WTC11 (cell line): ENCODE measurements around the gene PPP6R1. TPM values are rescaled to one million over a fixed set of nuclear protein-coding genes. Genes with fewer than 3 reads are reported as not detected.
A peak's percentile ranks its signal among the peaks of the same experiment; 100 is the strongest.

ENCODE experiments used
- ATAC-seq: fragments of 200-7000 bp; cut with Tn5 transposase; 2 replicates; pipeline ENCODE4 v1.10.0; 2021; ENCODE audit warnings: mild to moderate bottlenecking, moderate library complexity
- CTCF ChIA-PET: fragments of 300-600 bp; sonication (Branson Sonifier 250); formaldehyde crosslinking; loops from one replicate; lab custom pipeline; 2021; ENCODE audit warnings: antibody characterized with exemption; lab: Charles Lee
- POLR2A ChIA-PET: fragments of 350-600 bp; sonication (Branson Sonifier 250); formaldehyde crosslinking; loops from one replicate; lab custom pipeline; 2021; ENCODE audit warnings: antibody characterized with exemption; lab: Charles Lee
- DNase-seq: peaks from one replicate; pipeline ENCODE4 v3.0.0; 2021; ENCODE audit warnings: low spot score
- H3K27ac Mint-ChIP-seq: 2 replicates; pipeline ENCODE4 v1.8.0; 2021; ENCODE audit warnings: mixed read lengths
- H3K27me3 Mint-ChIP-seq: 2 replicates; pipeline ENCODE4 v1.8.0; 2021; ENCODE audit warnings: low read depth, mild to moderate bottlenecking, moderate library complexity, mixed read lengths
- H3K36me3 Mint-ChIP-seq: 2 replicates; pipeline ENCODE4 v1.8.0; 2021; ENCODE audit warnings: mixed read lengths
- H3K4me1 Mint-ChIP-seq: 2 replicates; pipeline ENCODE4 v1.8.0; 2022; ENCODE audit warnings: mixed read lengths
- H3K4me3 Mint-ChIP-seq: 2 replicates; pipeline ENCODE4 v1.8.0; 2021; ENCODE audit warnings: mild to moderate bottlenecking, moderate library complexity, mixed read lengths
- H3K9me3 Mint-ChIP-seq: 2 replicates; pipeline ENCODE4 v1.8.0; 2021; ENCODE audit warnings: mixed read lengths
- AR ChIP-seq: fragments of 250-450 bp; sonication (Bioruptor Pico); IDR thresholded peaks from 2 replicates; pipeline ENCODE4 v1.9.0; 2021; ENCODE audit warnings: mild to moderate bottlenecking
- ARID4B ChIP-seq: sonication (generic); formaldehyde crosslinking; IDR thresholded peaks from 2 replicates; pipeline ENCODE4 v1.8.0; 2023; ENCODE audit warnings: missing genetic modification reagents, mild to moderate bottlenecking, borderline replicate concordance
- CREB1 ChIP-seq: sonication (generic); formaldehyde crosslinking; IDR thresholded peaks from 2 replicates; pipeline ENCODE4 v1.8.0; 2023; ENCODE audit warnings: mild to moderate bottlenecking, missing genetic modification reagents
- CREM ChIP-seq: sonication (generic); formaldehyde crosslinking; IDR thresholded peaks from 2 replicates; pipeline ENCODE4 v1.8.1; 2022; ENCODE audit warnings: mild to moderate bottlenecking, missing genetic modification reagents, moderate library complexity
- CTCF ChIP-seq: fragments of 200-600 bp; IDR thresholded peaks from 2 replicates; pipeline ENCODE4 v1.8.0; 2022; ENCODE audit warnings: antibody characterized with exemption
- E2F1 ChIP-seq: sonication (generic); formaldehyde crosslinking; IDR thresholded peaks from 2 replicates; pipeline ENCODE4 v1.8.0; 2022; ENCODE audit warnings: mild to moderate bottlenecking, missing genetic modification reagents
- E2F4 ChIP-seq: sonication (generic); formaldehyde crosslinking; IDR thresholded peaks from 2 replicates; pipeline ENCODE4 v1.8.1; 2022; ENCODE audit warnings: low read depth, mild to moderate bottlenecking, moderate library complexity, missing genetic modification reagents, borderline replicate concordance
- HMGXB4 ChIP-seq: sonication (generic); formaldehyde crosslinking; IDR thresholded peaks from 2 replicates; pipeline ENCODE4 v1.8.1; 2023; ENCODE audit warnings: mild to moderate bottlenecking, moderate library complexity, missing genetic modification reagents
- JUN ChIP-seq: sonication (generic); formaldehyde crosslinking; IDR thresholded peaks from 2 replicates; pipeline ENCODE4 v1.8.0; 2023; ENCODE audit warnings: mild to moderate bottlenecking, missing genetic modification reagents
- NFYB ChIP-seq: sonication (generic); formaldehyde crosslinking; conservative IDR thresholded peaks from 2 replicates; pipeline ENCODE4 v1.8.0; 2022; ENCODE audit warnings: low read depth, missing genetic modification reagents
- NR3C1 ChIP-seq: sonication (generic); formaldehyde crosslinking; conservative IDR thresholded peaks from 2 replicates; pipeline ENCODE4 v1.8.1; 2023; ENCODE audit warnings: low read depth, mild to moderate bottlenecking, missing genetic modification reagents
- OVOL2 ChIP-seq: fragments of 250-450 bp; sonication (Bioruptor Pico); IDR thresholded peaks from 2 replicates; pipeline ENCODE4 v1.9.0; 2021; ENCODE audit warnings: mild to moderate bottlenecking, borderline replicate concordance
- RORB ChIP-seq: fragments of 250-450 bp; sonication (Bioruptor Pico); IDR thresholded peaks from 2 replicates; pipeline ENCODE4 v1.9.0; 2021; ENCODE audit warnings: mild to moderate bottlenecking
- SMAD3 ChIP-seq: sonication (generic); formaldehyde crosslinking; IDR thresholded peaks from 2 replicates; pipeline ENCODE4 v1.8.0; 2022; ENCODE audit warnings: missing genetic modification reagents, mild to moderate bottlenecking, borderline replicate concordance
- ZMAT4 ChIP-seq: fragments of 250-450 bp; sonication (Bioruptor Pico); IDR thresholded peaks from 2 replicates; pipeline ENCODE4 v1.9.0; 2021; ENCODE audit warnings: mild to moderate bottlenecking
- ZNF232 ChIP-seq: sonication (generic); formaldehyde crosslinking; IDR thresholded peaks from 2 replicates; pipeline ENCODE4 v1.8.0; 2022; ENCODE audit warnings: mild to moderate bottlenecking, missing genetic modification reagents
- ZNF281 ChIP-seq: sonication (generic); formaldehyde crosslinking; IDR thresholded peaks from 2 replicates; pipeline ENCODE4 v1.8.0; 2023; ENCODE audit warnings: mild to moderate bottlenecking, missing genetic modification reagents
- ZNF396 ChIP-seq: fragments of 250-450 bp; sonication (Bioruptor Pico); IDR thresholded peaks from 2 replicates; pipeline ENCODE4 v1.8.0; 2021; ENCODE audit warnings: mild to moderate bottlenecking, moderate library complexity, borderline replicate concordance
- total RNA-seq: library from RNA; stranded (reverse); gene quantifications from 3 replicates; pipeline ENCODE4 v1.2.3, GENCODE V29; 2021

Gene PPP6R1
- total RNA-seq, 1 experiment from 2014 or later: 91.8 TPM

GRCh38 chr19:55246462-55247451 is 12.1 kb downstream of the PPP6R1 start:
- DNase-seq (no peak), ATAC-seq (no peak)
- H3K36me3 Mint-ChIP-seq: peaks cover 28% of the 10 kb centered on the region
- H3K27ac Mint-ChIP-seq: peak overlapping the region; percentile 53; the same call in 1 of the 2 replicates
- H3K4me1 Mint-ChIP-seq: no peaks in the 10 kb centered on the region
- H3K9me3 Mint-ChIP-seq: no peaks in the 10 kb centered on the region
- no peaks in the 10 kb centered on the region for H3K27me3 Mint-ChIP-seq
- no peak overlapping the region for H3K4me3 Mint-ChIP-seq
- ChIA-PET POLR2A (interaction anchor here (0.7 kb wide), 1 partner anchor 55 kb away, joined by 7 read pairs; no protein-coding TSS in a partner anchor), CTCF (interaction anchor here (0.6 to 0.8 kb wide), 2 partner anchors 13 to 106 kb away, joined by 3 to 5 read pairs; no protein-coding TSS in a partner anchor)
- TF ChIP-seq CREM (no peak), NFYB (CRISPR knock-in tag) (no peak), ZMAT4 (CRISPR knock-in tag) (no peak), E2F4 (CRISPR knock-in tag) (no peak), JUN (CRISPR knock-in tag) (no peak), ARID4B (CRISPR knock-in tag) (no peak), HMGXB4 (no peak), OVOL2 (CRISPR knock-in tag) (no peak), ZNF281 (CRISPR knock-in tag) (no peak), NR3C1 (no peak), SMAD3 (CRISPR knock-in tag) (no peak), RORB (CRISPR knock-in tag) (no peak), ZNF396 (CRISPR knock-in tag) (no peak), CTCF (no peak), AR (CRISPR knock-in tag) (no peak), CREB1 (CRISPR knock-in tag) (no peak), ZNF232 (no peak), E2F1 (no peak)
